Dermis blood vessel endothelial cell (primary cell): ENCODE data around the gene FABP2. TPM values are rescaled to one million over a fixed set of nuclear protein-coding genes. Genes with fewer than 3 reads are reported as not detected.

Source experiments
- total RNA-seq: library from RNA; depleted of rRNA; stranded (reverse); fragments of >200 nt; gene quantifications from 2 replicates; pipeline ENCODE4 v1.2.3, GENCODE V29; 2014

FABP2 gene
- total RNA-seq, 1 donor from 2014 or later = not detected

Other genes starting within 250 kb of the FABP2 start
- under 0.01 TPM in 1 of 2 replicates, not detected in the other for gene MYOZ2, start 186.3 kb downstream of the FABP2 start, total RNA-seq
- gene USP53, start 109.4 kb downstream of the FABP2 start, total RNA-seq = 23.8 and 39.2 TPM in 2 replicates